IPS-18a (cell line): ENCODE results near the gene CASP8.
A peak's percentile ranks its signal among the peaks of the same experiment; 100 is the strongest.

Experiments
- H3K27ac ChIP-seq: one replicate; pipeline ENCODE4 v1.5.1; 2013; ENCODE audit warnings: low read length
- H3K27me3 ChIP-seq: one replicate; pipeline ENCODE4 v1.6.1; 2013; ENCODE audit warnings: mild to moderate bottlenecking, low read length; ENCODE audit not compliant: control insufficient read depth, insufficient read depth
- H3K36me3 ChIP-seq: one replicate; pipeline ENCODE4 v1.6.1; 2013; ENCODE audit warnings: low read depth, low read length; ENCODE audit not compliant: control insufficient read depth
- H3K4me1 ChIP-seq: one replicate; pipeline ENCODE4 v1.6.1; 2013; ENCODE audit warnings: low read depth, low read length; ENCODE audit not compliant: control insufficient read depth
- H3K4me3 ChIP-seq: one replicate; pipeline ENCODE4 v1.5.1; 2013; ENCODE audit warnings: low read length
- H3K9ac ChIP-seq: one replicate; pipeline ENCODE4 v1.6.1; 2013; ENCODE audit warnings: mild to moderate bottlenecking, low read length, moderate library complexity
- H3K9me3 ChIP-seq: one replicate; pipeline ENCODE4 v1.6.1; 2013; ENCODE audit warnings: low read depth, low read length; ENCODE audit not compliant: control insufficient read depth

Gene CASP8

GRCh38 chr2:201249889-201250288 is 10.4 kb upstream of the CASP8 start:
- H3K9me3 ChIP-seq: no peaks in the 10 kb centered on the region
- peaks cover 7% of the 10 kb centered on the region for H3K4me1 ChIP-seq
- no peak overlapping the region for H3K9ac ChIP-seq
- no peaks in the 10 kb centered on the region for H3K27me3 ChIP-seq
- H3K4me3 ChIP-seq: no peak overlapping the region
- H3K36me3 ChIP-seq: no peaks in the 10 kb centered on the region
- no peak overlapping the region for H3K27ac ChIP-seq

GRCh38 chr2:201250741-201251140 is 9.6 kb upstream of the CASP8 start:
- H3K27me3 ChIP-seq: no peaks in the 10 kb centered on the region
- no peaks in the 10 kb centered on the region for H3K36me3 ChIP-seq
- H3K9me3 ChIP-seq: no peaks in the 10 kb centered on the region
- H3K4me3 ChIP-seq: no peak overlapping the region
- peaks cover 7% of the 10 kb centered on the region for H3K4me1 ChIP-seq
- no peak overlapping the region for H3K27ac ChIP-seq
- H3K9ac ChIP-seq: no peak overlapping the region

- H3K4me3 ChIP-seq: no peak overlapping the region
- no peaks in the 10 kb centered on the region for H3K27me3 ChIP-seq
- peaks cover 23% of the 10 kb centered on the region for H3K4me1 ChIP-seq
- H3K9me3 ChIP-seq: no peaks in the 10 kb centered on the region
- H3K36me3 ChIP-seq: no peaks in the 10 kb centered on the region
- H3K9ac ChIP-seq: no peak overlapping the region
- H3K27ac ChIP-seq: no peak overlapping the region
These were observed 6.1 kb upstream of the CASP8 start for GRCh38 chr2:201254081-201254730.

GRCh38 chr2:201255408-201256033 is 4.8 kb upstream of the CASP8 start:
- no peaks in the 10 kb centered on the region for H3K9me3 ChIP-seq
- no peaks in the 10 kb centered on the region for H3K36me3 ChIP-seq
- no peak overlapping the region for H3K4me3 ChIP-seq
- H3K4me1 ChIP-seq: peaks cover 23% of the 10 kb centered on the region
- H3K27me3 ChIP-seq: no peaks in the 10 kb centered on the region
- no peak overlapping the region for H3K9ac ChIP-seq
- H3K27ac ChIP-seq: no peak overlapping the region

GRCh38 chr2:201256082-201256481 is 4.3 kb upstream of the CASP8 start:
- Histone ChIP-seq H3K27ac (no peak overlapping the region), H3K9ac (no peak overlapping the region), H3K27me3 (no peaks in the 10 kb centered on the region)

GRCh38 chr2:201257381-201257955 is 2.9 kb upstream of the CASP8 start:
- peak overlapping the region; percentile 66 for H3K9ac ChIP-seq
- peak overlapping the region; percentile 78 for H3K27ac ChIP-seq
- H3K4me3 ChIP-seq: peak overlapping the region; percentile 59

More at GRCh38 chr2:201256082-201256481, 4.3 kb upstream of the CASP8 start:
- H3K4me3 ChIP-seq: no peak overlapping the region
- no peaks in the 10 kb centered on the region for H3K36me3 ChIP-seq
- H3K9me3 ChIP-seq: no peaks in the 10 kb centered on the region
- H3K4me1 ChIP-seq: peaks cover 23% of the 10 kb centered on the region

GRCh38 chr2:201257956-201258665 is 2.2 kb upstream of the CASP8 start:
- Histone ChIP-seq H3K9me3 (no peaks in the 10 kb centered on the region), H3K4me1 (peaks cover 23% of the 10 kb centered on the region), H3K9ac (peak overlapping the region; percentile 66), H3K4me3 (peak overlapping the region; percentile 59), H3K27ac (peak overlapping the region; percentile 78), H3K27me3 (no peaks in the 10 kb centered on the region), H3K36me3 (no peaks in the 10 kb centered on the region)

More at GRCh38 chr2:201257381-201257955, 2.9 kb upstream of the CASP8 start:
- Histone ChIP-seq H3K27me3 (no peaks in the 10 kb centered on the region), H3K4me1 (peaks cover 23% of the 10 kb centered on the region), H3K9me3 (no peaks in the 10 kb centered on the region), H3K36me3 (no peaks in the 10 kb centered on the region)

GRCh38 chr2:201258666-201259615 is 1.4 kb upstream of the CASP8 start:
- H3K4me1 ChIP-seq: peaks cover 23% of the 10 kb centered on the region
- no peaks in the 10 kb centered on the region for H3K27me3 ChIP-seq
- no peaks in the 10 kb centered on the region for H3K9me3 ChIP-seq
- H3K27ac ChIP-seq: peak overlapping the region; percentile 78
- peak overlapping the region; percentile 59 for H3K4me3 ChIP-seq
- H3K9ac ChIP-seq: peak overlapping the region; percentile 66
- no peaks in the 10 kb centered on the region for H3K36me3 ChIP-seq

- no peaks in the 10 kb centered on the region for H3K27me3 ChIP-seq
- no peaks in the 10 kb centered on the region for H3K36me3 ChIP-seq
- H3K4me1 ChIP-seq: peaks cover 16% of the 10 kb centered on the region
- no peaks in the 10 kb centered on the region for H3K9me3 ChIP-seq
- H3K27ac ChIP-seq: no peak overlapping the region
- H3K4me3 ChIP-seq: no peak overlapping the region
- H3K9ac ChIP-seq: no peak overlapping the region
These were observed 1.1 kb downstream of the CASP8 start for GRCh38 chr2:201261471-201261870.

- Histone ChIP-seq H3K4me3 (no peak overlapping the region), H3K9me3 (no peaks in the 10 kb centered on the region), H3K4me1 (peaks cover 16% of the 10 kb centered on the region), H3K9ac (no peak overlapping the region), H3K27ac (no peak overlapping the region), H3K27me3 (no peaks in the 10 kb centered on the region), H3K36me3 (no peaks in the 10 kb centered on the region)
These were observed 1.6 kb downstream of the CASP8 start for GRCh38 chr2:201261906-201262305.

GRCh38 chr2:201262718-201263117 is 2.4 kb downstream of the CASP8 start:
- Histone ChIP-seq H3K9ac (no peak overlapping the region), H3K27ac (no peak overlapping the region), H3K27me3 (no peaks in the 10 kb centered on the region), H3K36me3 (no peaks in the 10 kb centered on the region), H3K4me1 (peaks cover 11% of the 10 kb centered on the region), H3K9me3 (no peaks in the 10 kb centered on the region), H3K4me3 (no peak overlapping the region)
